DOHH2 (cell line): Measurements from ENCODE around the gene PACRG.

Source experiments
- CTCF ChIP-seq: fragments of 200-600 bp; sonication (generic); IDR thresholded peaks from one replicate; pipeline ENCODE4 v1.5.1; 2014; ENCODE audit warnings: antibody characterized with exemption, mild to moderate bottlenecking, low read depth, low read length; ENCODE audit not compliant: poor library complexity, severe bottlenecking
- EZH2phosphoT487 ChIP-seq: fragments of 200-600 bp; sonication (generic); IDR thresholded peaks from 2 replicates; pipeline ENCODE4 v1.6.1; 2017; ENCODE audit warnings: borderline replicate concordance, mild to moderate bottlenecking, antibody characterized with exemption, low read length, moderate library complexity, mixed read lengths

GRCh38 chr6:163288066-163288465 lies 560.3 kb downstream of the PACRG start:
- TF ChIP-seq CTCF (no peak), EZH2phosphoT487 (no peak)
